Ishikawa (cell line): ENCODE measurements around the gene FKBP4.

Experiments
- CEBPB ChIP-seq: IDR thresholded peaks from 2 replicates; pipeline ENCODE4 v1.6.1; 2012
- CREB1 ChIP-seq: IDR thresholded peaks from 2 replicates; pipeline ENCODE4 v1.6.1; 2012; ENCODE audit warnings: low read depth
- EGR1 ChIP-seq: IDR thresholded peaks from 2 replicates; pipeline ENCODE4 v1.6.1; 2012
- EP300 ChIP-seq: IDR thresholded peaks from 2 replicates; pipeline ENCODE4 v1.6.1; 2012; ENCODE audit warnings: borderline replicate concordance
- FOXM1 ChIP-seq: IDR thresholded peaks from 2 replicates; pipeline ENCODE4 v1.6.1; 2012; ENCODE audit warnings: low read depth, borderline replicate concordance
- NFIC ChIP-seq: IDR thresholded peaks from 2 replicates; pipeline ENCODE4 v1.6.1; 2012
- RAD21 ChIP-seq: IDR thresholded peaks from 2 replicates; pipeline ENCODE4 v1.6.1; 2012; ENCODE audit warnings: low read depth
- REST ChIP-seq: IDR thresholded peaks from 2 replicates; pipeline ENCODE4 v1.6.1; 2012; ENCODE audit warnings: low read depth, mild to moderate bottlenecking
- TAF1 ChIP-seq: IDR thresholded peaks from 2 replicates; pipeline ENCODE4 v1.6.1; 2012; ENCODE audit warnings: low read depth, mild to moderate bottlenecking
- TCF12 ChIP-seq: IDR thresholded peaks from 2 replicates; pipeline ENCODE4 v1.6.1; 2012; ENCODE audit warnings: low read depth
- TEAD4 ChIP-seq: IDR thresholded peaks from 2 replicates; pipeline ENCODE4 v1.6.1; 2012
- YY1 ChIP-seq: IDR thresholded peaks from 2 replicates; pipeline ENCODE4 v1.6.1; 2012; ENCODE audit warnings: low read depth
- ZBTB7A ChIP-seq: IDR thresholded peaks from 2 replicates; pipeline ENCODE4 v1.6.1; 2012; ENCODE audit warnings: low read depth
- TF ChIP-seq, protein P1 (sequence below): IDR thresholded peaks from 2 replicates; pipeline ENCODE4 v1.6.1; 2012
- TF ChIP-seq, protein P2 (sequence below): IDR thresholded peaks from 2 replicates; pipeline ENCODE4 v1.6.1; 2012

The FKBP4 gene

GRCh38 chr12:2756756-2757155 is 38.0 kb upstream of the FKBP4 start:
- TF ChIP-seq RAD21: no peak
- no peak for TF ChIP-seq YY1
- TF ChIP-seq, protein P1, sequence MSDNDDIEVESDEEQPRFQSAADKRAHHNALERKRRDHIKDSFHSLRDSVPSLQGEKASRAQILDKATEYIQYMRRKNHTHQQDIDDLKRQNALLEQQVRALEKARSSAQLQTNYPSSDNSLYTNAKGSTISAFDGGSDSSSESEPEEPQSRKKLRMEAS: no peak
- TF ChIP-seq TCF12: no peak
- no peak for TF ChIP-seq EGR1
- no peak for TF ChIP-seq EP300
- no peak for TF ChIP-seq CEBPB
- no peak for TF ChIP-seq NFIC
- no peak for TF ChIP-seq ZBTB7A
- TF ChIP-seq CREB1: no peak

- TF ChIP-seq NFIC (no peak), CEBPB (no peak), TCF12 (no peak), TEAD4 (no peak), CREB1 (no peak), ZBTB7A (no peak), EGR1 (no peak), EP300 (no peak), TAF1 (no peak), FOXM1 (no peak), REST (no peak), YY1 (no peak), RAD21 (no peak)
- TF ChIP-seq, protein P1: no peak
- TF ChIP-seq, protein P2, sequence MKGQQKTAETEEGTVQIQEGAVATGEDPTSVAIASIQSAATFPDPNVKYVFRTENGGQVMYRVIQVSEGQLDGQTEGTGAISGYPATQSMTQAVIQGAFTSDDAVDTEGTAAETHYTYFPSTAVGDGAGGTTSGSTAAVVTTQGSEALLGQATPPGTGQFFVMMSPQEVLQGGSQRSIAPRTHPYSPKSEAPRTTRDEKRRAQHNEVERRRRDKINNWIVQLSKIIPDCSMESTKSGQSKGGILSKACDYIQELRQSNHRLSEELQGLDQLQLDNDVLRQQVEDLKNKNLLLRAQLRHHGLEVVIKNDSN: no peak
These were observed 35.0 kb upstream of the FKBP4 start for GRCh38 chr12:2759733-2760132.

GRCh38 chr12:2764398-2764797 is 30.4 kb upstream of the FKBP4 start:
- no peak for TF ChIP-seq TAF1
- no peak for TF ChIP-seq CREB1
- TF ChIP-seq EGR1: no peak
- TF ChIP-seq NFIC: no peak
- no peak for TF ChIP-seq TCF12
- TF ChIP-seq, protein P2: no peak
- TF ChIP-seq YY1: no peak
- no peak for TF ChIP-seq CEBPB
- TF ChIP-seq, protein P1: no peak
- TF ChIP-seq TEAD4: no peak
- no peak for TF ChIP-seq EP300
- TF ChIP-seq REST: no peak
- no peak for TF ChIP-seq ZBTB7A
- TF ChIP-seq RAD21: no peak
- no peak for TF ChIP-seq FOXM1

GRCh38 chr12:2765052-2765451 is 29.7 kb upstream of the FKBP4 start:
- TF ChIP-seq, protein P2: no peak
- TF ChIP-seq EGR1: no peak
- TF ChIP-seq REST: no peak
- no peak for TF ChIP-seq YY1
- TF ChIP-seq FOXM1: no peak
- no peak for TF ChIP-seq TCF12
- TF ChIP-seq CREB1: no peak
- no peak for TF ChIP-seq CEBPB
- no peak for TF ChIP-seq RAD21
- no peak for TF ChIP-seq TEAD4
- TF ChIP-seq, protein P1: no peak
- no peak for TF ChIP-seq ZBTB7A
- no peak for TF ChIP-seq NFIC
- no peak for TF ChIP-seq TAF1
- TF ChIP-seq EP300: no peak
